ENCODE measurements around the gene DNM1L.
A peak's percentile ranks its signal among the peaks of the same experiment; 100 is the strongest.

The DNM1L gene

DNA sequence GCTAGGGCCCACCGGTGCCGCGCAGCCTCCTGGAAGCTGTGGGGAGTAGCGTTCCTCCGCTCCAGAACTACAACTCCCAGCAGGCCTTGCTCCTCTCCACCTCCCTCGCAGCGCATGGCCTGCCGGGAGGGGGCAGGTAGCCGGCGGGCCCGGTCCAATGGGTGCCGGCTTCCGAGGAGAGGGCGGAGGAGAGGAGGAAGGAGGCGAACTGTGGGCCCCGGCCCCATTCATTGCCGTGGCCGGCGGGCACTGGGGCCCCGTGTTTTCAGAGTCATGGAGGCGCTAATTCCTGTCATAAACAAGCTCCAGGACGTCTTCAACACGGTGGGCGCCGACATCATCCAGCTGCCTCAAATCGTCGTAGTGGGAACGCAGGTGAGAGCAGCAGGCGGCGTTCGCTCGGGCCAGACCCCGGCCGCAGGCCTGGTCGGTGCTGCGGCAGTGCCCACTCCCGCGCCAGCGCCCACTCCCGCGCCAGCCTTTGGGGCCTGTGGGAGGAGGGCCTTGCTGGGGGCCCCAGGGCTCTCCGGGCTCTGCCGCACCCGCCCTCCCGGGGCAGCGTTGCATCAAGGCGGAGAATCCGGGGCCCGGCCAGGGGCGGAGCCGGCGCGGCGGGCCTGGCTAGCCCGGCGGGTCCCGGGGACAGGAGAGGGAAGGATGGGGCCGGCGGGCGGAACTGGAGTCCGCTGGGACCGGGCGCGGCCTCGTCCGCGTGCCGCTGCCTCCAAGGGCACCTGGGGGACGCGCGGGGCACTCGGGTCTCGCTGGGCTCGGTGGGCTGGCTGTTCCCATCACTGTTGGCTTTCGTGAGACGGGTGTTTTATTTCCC lies at the start of gene DNM1L:
TSS of gene DNM1L (plus strand) at position 211 of the 829 bp plus-strand sequence. CDS start at position 274, 63 bp downstream.
- DNase-seq: peak; percentile 75

DNA sequence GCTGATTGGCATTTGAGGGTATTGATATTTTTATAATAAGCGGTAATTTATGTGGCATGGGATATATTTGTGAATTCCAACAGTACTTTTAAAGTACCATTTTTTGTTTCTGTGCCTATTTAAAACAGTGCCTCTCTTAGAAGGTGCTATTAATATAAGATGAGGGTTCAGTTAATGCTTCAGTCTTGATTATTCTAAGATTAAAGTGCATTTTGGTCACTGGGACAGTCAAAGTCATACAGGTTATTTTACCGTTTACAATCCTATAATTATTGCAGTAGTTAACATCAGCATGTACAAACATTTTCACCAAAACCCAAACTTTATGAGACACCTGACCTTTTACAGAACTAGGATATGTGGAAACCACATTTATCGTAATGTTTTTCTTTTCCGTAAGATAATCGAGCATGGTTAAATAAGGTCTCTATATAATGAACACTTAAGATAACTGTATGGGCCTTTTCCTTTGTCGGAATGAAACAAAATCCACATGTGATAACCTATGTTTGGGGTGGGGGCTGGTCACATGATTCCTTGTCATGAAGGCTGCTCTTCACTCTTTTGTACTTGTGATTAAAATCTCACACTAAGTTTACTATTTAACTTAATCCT lies 37.7 kb upstream of the DNM1L start:
- no peak for DNase-seq

DNA sequence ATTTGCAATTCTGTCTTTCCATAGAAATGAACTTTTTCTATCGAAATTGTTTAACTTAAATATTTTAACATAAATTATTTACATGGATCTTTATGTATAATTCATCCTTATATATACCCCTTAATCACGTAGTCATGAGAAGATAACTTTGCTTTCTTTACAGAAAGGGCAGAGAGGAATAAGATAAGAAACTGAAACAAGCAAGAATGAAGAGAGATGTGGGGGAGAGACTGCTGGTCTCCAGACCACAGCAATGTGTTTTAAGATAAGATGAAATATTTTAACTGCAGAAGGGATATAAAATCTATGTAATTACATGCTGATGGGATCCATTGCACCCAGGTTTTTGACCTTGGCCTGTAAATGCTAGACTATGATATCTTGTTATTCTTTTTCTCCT lies 34.7 kb upstream of the DNM1L start:
- DNase-seq: no peak

DNA sequence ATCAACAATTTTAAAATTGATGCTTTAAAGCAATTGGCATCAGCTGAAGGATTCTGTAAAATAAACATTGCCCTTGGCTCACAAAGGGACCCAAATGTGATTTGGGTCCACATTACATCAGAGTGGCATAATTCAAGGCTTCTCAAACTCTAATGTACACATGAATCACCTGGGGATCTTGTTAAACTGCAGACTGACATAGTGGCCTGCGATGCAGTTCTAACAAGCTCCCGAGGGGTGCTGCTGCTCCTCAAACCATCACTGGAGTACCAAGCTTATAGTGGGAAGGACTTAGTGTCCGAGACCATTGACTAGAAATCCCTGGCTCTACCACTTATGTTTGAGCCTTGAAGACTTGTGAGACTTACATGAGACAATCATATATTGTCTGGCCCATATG lies 31.8 kb upstream of the DNM1L start:
- DNase-seq: no peak

DNA sequence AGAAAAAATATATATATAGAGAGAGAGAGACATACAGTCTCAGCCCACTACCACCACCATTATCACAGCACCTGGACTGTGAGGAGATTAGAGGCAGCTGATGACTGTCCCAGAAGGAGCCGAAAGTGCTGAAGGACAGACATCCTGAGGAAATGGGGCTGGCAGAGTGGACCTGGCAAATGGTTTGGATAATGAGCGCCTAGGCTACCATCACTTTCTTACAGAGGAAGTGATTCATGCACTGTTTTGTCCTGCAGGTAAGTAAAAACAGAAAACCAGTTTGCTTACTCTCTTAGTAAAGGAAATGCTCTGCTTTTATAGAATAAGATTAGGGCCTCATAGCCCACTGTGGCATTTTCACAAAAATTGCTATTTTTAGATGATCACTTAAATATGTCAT lies 28.6 kb upstream of the DNM1L start:
- DNase-seq: no peak

DNA sequence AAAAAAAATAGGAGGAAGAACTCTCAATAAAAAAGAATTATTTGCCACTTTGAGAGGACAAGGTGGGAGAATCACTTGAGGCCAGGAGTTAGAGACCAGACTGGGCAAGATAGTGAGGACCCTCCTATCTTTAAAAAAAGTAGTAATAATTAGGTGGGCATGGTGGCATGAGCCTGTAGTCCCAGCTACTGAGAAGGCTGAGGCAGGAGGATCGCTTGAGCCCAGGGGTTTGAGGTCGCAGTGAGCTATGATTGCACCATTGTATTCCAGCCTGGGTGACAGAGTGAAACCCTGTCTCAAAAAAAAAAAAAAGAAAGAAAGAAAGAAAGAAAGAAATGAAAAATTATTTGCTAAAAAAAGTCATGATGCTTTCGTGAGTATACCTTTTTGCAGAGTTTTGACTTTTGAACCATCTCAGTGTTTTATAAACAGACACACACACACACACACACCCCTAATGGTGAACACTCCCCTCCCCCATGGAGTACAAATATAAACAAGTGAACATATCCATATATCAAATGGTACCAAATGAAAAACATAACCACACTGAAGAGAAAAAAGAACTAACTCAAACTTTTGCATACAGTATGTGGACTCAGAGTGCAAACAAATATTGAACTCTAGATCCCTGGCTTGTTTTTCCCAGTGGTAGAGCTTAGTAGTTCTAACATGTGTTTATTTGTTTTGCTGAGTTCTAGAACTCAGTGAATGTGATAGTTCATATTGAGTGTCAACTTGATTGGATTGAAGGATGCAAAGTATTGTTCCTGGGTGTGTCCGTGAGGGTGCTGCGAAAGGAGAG lies 27.7 kb upstream of the DNM1L start:
- no peak for DNase-seq

DNA sequence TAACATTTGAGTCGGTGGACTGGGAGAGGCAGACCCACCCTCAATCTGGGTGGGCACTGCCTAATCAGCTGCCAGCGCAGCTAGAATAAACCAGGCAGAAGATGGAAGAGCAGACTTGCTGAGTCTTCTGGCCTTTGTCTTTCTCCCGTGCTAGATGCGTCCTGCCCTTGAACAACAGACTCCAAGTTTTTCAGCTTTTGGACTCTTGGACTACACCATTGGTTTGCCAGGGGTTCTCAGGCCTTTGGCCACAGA lies 27.2 kb upstream of the DNM1L start:
- no peak for DNase-seq

DNA sequence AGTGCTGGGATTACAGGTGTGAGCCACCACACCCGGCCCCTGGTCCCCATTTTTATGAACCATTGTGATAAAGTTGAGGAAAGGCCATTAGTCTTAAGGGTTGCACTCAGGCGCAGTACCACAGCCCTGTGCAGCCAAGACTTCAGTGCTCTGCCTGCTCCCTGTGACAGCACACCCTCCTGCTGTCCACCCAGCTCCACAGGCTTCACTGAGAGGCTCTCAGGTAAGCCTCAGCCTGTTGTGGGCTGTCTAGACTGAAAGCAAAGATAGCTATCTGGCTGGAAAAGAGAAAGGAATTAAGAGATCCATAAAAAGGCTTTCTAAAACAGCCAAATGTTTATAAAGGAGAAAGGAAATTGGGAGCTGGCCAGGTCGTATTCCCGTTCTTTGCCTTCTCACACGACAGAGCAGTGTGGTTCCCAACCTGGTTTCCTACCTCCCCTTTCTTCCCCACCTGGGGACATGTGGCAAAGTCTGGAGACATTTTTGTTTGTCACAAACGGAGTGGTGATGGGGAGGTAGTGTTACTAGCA lies 19.1 kb upstream of the DNM1L start:
- DNase-seq: no peak

DNA sequence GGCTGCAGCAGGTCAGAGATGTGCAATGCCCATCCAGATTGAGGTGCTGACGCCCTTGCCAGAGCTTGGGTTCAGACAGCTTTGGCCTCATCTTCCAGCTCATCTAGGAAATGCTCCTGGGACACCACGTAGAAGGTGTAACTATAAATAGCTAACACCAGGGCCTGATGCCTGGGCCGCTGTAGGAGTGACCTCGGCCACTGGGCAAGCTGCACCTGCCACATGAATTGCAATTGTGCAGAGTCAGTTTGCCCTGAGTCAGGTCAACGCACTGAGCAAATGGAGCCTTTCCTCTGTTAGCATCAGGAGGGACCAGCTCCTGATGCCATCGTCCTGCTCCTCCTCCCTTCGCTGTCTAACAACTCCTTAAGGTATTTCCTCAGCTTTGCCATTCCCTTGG lies 17.4 kb upstream of the DNM1L start:
- no peak for DNase-seq

DNA sequence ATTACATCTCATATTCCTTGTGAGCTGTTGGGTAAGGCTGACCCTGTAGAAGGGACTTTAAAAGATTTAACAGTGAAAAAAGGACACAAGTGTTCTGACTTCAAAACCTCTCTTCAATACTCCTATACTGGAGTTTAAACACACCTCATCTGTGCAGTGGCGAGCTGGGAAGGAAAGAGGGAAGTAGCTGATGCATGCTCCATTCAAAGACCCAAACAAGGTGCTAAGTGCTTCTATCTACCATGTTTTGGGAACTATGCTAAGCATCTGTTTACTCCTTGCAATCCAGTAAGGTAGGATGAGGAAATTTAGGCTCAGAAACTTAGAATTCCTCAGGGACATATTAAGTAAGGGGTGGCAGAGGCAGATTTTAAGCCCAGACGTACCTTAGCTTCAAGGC lies 16.4 kb upstream of the DNM1L start:
- DNase-seq: no peak

DNA sequence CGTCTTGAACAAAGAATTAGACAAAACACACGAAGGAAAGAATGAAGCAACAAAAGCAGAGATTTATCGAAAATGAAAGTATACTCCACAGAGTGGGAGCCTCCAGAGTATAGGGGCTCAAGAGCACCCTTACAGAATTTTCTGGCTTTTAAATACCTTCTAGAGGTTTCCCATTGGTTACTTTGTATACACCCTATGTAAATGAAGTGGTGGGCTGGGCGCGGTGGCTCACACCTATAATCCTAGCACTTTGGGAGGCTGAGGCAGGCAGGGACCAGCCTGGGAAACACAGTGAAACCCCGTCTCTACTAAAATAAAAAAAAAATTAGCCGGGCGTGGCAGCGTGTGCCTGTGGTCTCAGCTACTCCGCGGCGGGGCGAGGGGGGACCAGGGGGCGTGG lies 13.1 kb upstream of the DNM1L start:
- no peak for DNase-seq

DNA sequence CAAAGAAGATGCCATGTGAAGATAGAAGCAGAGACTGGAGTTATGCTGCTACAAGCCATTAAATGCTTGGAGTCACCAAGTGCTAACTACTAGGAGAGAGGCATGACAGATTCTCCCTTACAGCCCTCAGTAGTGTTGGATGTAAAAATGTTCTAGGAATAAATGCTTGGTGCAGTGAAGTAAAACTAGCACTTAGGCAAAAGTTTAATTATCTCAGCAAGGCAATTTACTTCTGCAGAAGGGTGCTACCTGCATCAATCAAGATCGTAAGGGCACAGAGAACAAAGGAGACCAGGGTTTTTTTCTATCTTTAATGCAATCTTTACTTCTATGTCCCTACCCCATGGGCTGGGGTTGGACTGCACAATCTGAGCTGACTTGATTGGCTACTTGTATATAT lies 9.5 kb upstream of the DNM1L start:
- DNase-seq: no peak

DNA sequence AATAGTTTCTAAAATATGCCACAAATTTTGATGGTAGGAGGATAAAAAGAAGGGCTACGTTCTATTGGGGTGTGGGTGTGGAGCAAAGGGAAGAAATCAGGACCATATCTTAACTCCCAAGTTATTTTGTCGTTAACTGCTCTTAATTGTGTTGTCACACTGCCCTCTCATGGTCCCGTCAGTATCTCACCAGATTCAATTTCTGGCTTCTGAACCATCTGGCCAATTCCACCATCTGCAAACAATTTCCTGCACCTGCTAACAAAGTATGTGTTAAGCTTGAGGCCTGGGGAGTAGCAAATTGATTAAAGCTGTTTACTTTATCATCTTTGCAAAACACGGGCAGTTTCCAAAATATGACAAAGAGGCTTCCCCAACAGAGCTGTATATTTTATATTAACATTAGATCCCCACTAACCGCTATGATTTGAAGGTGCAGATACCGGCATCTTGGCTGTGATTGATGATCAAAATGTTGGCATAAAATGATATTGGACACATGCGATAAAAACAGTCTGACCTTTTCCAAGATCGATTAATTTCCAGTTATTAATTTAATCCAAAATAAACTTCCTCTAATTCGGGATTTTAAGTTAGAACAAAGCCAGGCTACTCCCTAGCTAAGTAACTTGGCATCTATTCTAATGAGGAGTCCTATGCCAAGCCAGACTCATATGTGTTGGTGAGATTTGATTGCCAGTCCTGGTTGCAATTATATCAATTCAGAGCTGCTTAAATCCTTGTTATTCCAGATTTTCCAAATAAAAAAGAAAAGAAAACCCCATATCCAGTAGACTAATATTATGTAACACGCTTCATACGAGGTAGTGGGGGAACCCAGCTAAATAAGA lies 6.9 kb upstream of the DNM1L start:
- peak; percentile 89 for DNase-seq

DNA sequence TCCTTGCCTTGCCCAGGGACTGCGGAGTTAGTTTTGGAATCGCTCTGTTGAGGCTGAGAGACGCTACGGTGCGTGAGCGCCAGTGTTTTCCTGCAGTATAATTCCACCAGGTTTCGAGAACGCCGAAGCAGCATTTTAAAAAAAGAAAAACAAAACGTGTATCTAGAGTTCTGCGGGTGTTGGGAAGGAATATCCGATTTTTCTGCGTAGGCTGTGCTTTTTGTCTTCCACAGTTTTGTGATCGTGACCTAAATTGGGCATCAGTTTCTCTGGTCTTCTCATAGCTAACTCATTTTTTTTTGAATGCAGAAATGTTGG lies 778 bp downstream of the DNM1L start:
- DNase-seq: no peak

DNA sequence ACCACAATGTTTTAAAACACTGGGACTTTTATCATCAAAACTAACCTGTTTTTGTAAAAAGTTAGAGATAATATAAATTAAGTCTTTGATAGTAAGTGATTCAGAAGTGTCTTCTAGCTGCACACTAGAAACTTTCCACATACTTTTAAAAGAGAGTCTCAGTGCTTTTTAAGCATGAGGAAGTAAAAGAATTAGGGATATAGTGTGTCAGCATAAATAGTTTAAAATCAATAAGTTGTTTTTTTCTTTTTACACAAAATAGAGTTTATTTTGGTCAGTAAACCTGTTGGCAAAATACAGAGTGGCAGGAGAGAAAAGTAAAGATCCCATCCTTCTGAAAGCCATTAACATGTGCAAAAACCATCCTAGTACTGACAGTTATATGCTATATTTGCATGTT lies 1.7 kb downstream of the DNM1L start:
- DNase-seq: no peak

DNA sequence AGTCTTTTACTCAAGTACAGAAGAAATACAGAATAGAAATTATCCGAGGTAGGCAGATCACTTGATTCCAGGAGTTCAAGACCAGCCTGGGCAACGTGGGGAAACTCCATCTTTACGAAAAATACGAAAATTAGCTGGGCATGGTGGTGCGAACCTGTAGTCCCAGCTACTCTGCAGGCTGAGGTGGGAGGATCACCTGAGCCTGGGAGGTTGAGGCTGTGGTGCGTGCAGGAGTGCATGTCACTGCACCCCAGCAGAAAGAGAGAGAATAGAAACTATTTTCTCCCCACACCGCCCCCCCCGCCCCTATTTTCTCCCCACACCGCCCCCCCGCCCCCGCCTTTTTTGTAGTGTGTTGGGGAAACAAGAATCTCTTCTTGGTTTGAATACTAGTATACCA lies 2.2 kb downstream of the DNM1L start:
- DNase-seq: no peak

DNA sequence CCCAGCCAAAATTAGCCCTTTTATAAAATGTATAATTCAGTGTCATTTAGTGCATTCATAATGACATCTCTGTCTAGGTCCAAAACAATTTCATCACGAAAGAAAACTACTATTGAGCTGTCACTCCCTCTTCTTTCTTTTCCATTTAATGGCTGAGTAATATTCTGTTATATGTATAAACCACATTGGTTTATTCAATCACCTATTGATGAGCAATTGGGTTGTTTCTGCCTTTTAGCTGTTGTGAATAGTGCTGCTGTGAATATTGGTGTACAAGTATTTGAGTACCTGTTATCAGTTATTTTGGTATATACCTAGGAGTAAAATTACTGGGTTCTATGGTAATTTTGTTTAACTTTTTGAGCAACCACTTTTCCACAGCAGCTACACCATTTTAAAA lies 7.2 kb downstream of the DNM1L start:
- DNase-seq: no peak

DNA sequence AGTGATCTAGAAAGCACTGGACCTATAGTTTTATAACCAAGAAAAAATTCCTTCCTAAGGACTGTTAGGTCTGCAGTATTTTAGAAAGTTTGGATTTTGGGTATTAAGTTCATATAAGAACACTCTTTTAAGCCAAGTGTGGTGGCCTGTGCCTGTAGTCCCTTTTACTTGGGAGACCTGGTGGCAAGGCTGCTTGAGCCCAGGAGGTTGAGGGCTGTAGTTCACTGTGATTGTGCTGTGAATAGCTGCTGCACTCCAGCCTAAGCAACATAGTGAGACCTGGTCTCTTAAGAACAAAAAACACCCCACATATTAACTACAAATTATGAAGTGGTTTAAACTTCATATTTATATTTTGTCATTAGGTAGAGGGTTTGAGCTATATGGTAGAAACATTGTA lies 9.7 kb downstream of the DNM1L start:
- DNase-seq: no peak

DNA sequence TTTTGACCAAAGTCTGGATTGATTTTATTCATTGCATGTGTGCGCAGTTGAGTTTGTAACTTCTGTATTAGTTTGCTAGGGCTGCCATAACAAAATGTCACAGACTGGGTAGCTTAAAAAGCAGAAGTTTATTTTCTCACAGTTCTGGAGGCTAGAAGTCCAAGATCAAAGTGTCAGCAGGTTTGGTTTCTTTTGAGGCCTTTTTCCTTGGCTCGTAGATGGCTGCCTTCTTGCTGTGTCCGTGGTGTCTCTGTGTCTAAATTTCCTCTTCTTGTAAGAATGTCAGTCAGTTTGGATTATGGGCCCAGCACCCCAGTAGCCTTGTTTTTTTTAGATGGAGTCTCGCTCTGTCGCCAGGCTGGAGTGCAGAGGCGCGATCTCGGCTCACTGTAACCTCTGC lies 11.8 kb downstream of the DNM1L start:
- no peak for DNase-seq

DNA sequence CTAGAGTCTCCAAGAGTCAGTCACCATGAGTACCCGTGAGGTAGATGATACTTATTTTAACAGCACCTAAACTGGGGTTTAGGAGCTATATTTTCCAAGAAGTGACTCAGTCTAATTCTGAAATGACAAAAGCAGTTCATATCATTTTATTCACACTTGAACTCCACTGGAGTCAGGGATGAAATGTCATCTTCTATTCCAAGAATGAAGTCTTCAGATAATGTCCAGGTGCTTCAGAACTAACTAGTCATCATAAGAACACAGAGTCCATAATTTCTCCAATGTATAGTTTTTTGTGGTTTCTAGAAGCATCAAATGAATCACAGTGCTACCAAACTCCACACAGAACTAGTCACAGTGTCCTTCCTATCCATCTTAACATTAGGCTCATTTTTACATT lies 13.3 kb downstream of the DNM1L start:
- DNase-seq: no peak

DNA sequence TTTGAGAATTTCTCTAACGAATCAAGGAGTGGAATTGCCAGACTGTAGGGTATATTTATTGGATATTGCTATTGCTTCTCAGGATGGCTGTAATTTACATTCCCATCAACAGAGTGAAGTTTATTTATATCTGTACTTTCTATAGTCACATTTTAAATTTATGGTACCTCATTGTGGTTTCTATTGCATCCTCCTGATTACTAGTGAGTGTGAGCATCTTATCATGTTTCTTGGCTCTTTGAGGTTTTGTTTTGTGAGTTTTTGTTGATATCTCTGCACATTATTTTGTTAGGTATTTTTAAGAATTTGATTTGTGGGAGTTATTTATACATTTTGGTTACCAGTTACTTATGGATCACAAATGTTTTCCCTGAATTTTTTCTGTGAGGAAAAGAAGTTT lies 13.9 kb downstream of the DNM1L start:
- DNase-seq: no peak

DNA sequence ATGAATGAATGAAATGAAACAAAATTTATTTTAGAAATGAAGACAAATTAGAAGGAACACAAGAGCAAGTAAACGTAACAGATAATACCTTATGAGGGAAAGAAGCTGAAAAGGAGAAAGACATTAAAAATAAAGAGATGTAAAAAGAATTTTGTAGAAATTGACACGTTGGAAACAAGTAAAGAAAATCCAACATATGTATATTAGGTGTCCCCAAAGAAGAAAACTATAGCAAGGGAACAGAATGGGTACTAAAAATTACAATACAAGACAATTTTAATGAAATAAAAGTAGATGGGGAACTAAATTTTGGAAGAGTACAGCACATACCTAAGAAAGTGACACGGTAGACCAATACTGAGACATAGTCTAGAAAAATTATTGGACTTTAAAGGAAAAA lies 16.7 kb downstream of the DNM1L start:
- no peak for DNase-seq

DNA sequence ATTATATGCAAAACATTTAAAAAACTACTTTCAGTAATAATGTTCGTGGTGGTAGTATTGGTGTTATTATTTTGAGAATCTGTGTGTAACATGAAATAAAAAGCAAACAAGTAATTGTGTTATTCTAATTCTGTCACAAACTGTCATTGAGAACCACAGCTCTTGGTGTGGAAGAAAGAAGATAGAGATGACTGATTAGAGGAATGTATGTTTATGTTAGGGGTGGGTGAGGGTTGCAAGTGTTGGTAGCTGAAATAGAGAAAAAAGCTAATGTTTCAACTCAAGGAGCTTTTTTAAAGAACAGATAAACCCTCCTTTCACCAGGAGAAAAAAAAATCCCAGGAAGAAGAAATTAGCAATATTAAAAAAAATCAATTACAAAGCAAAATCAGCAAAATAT lies 18.3 kb downstream of the DNM1L start:
- no peak for DNase-seq
